ENCODE results near the gene RNASEH2A. TPM values are rescaled to one million over a fixed set of nuclear protein-coding genes. Genes with fewer than 3 reads are reported as not detected.
A peak's percentile ranks its signal among the peaks of the same experiment; 100 is the strongest.
"Not testable (repeated sequence)": the region's sequence is repeated elsewhere in the genome, so short reads cannot be mapped to it uniquely, and the experiment has no call there.

RNASEH2A gene
- total RNA-seq, 1 donor, result 22.9 TPM

- peak overlapping the region; percentile 77 for H3K4me3 ChIP-seq (ENCODE audit: low read depth, low read length)
- TF ChIP-seq CTCF (IDR thresholded peaks at IDR 0.05; ENCODE audit: insufficient read depth, low read depth, low read length), result no peak
- peak; percentile 95 for DNase-seq (ENCODE audit: low read depth)
These were observed 12.8 kb upstream of the RNASEH2A start for GRCh38 chr19:12793290-12794195.

DNA sequence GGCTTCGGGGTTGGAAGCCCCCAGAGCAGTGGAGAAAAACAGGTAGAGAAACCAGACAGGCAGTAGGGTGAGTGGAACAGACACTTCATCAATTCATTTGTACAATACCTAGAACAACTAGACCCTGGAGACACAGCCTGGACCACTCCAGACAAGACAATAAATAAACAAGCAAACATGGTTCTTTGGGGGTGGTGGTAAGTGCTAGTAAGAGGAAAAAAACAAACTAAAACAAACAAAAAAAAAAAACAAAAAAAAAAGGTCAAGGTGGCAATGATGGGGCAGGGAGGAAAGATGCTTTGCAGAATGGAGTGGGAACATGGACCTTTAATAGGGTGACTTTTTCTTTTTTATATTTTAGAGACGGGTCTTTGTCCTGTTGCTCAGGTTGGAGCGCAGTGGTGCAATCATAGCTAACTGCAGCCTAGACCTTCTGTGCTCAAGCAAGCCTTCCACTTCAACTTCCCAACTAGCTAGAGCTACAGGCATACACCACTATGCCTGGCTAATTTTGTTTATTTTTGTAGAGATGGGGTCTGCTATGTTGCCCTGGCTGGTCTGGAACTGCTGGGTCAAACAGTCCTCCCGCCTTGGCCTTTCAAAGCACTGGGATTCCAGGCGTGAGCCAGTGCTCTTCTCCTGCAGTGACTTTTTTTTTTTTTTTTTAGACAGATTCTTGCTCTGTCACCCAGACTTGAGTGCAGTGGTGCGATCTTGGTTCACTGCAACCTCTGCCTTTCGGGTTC lies 12.0 kb upstream of the RNASEH2A start:
- H3K4me3 ChIP-seq (ENCODE audit: low read depth, low read length), result peak overlapping the region; percentile 77
- DNase-seq (ENCODE audit: low read depth), result peak; percentile 76
- no peak for TF ChIP-seq CTCF (IDR thresholded peaks at IDR 0.05; ENCODE audit: insufficient read depth, low read depth, low read length)

DNA sequence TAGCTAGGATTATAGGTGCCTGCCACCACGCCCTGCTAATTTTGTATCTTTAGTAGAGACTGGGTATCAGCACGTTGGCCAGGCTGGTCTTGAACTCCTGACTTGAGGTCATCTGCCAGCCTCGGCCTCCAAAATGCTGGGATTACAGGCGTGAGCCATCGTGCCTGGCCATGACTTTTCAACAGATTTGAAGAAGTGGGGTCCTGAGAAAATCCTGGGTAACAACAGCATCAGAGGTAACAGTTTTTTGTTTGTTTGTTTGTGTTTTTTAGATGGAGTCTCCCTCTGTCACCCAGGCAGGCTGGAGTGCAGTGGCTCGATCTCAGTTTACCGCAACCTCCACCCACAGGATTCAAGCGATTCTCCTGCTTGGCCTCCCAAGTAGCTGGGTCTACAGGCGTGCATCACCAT lies 11.4 kb upstream of the RNASEH2A start:
- TF ChIP-seq CTCF (IDR thresholded peaks at IDR 0.05; ENCODE audit: insufficient read depth, low read depth, low read length), result no peak
- no peak overlapping the region for H3K4me3 ChIP-seq (ENCODE audit: low read depth, low read length)
- DNase-seq (ENCODE audit: low read depth), result no peak

GRCh38 chr19:12796146-12797071 lies 10.0 kb upstream of the RNASEH2A start:
- no peak overlapping the region for H3K4me3 ChIP-seq (ENCODE audit: low read depth, low read length)
- TF ChIP-seq CTCF (IDR thresholded peaks at IDR 0.05; ENCODE audit: insufficient read depth, low read depth, low read length), result peak; percentile 96
- peak; percentile 84 for DNase-seq (ENCODE audit: low read depth)

- TF ChIP-seq CTCF (IDR thresholded peaks at IDR 0.05; ENCODE audit: insufficient read depth, low read depth, low read length), result no peak
- H3K4me3 ChIP-seq (ENCODE audit: low read depth, low read length), result no peak overlapping the region
- DNase-seq (ENCODE audit: low read depth), result no peak
These were observed 9.2 kb upstream of the RNASEH2A start for GRCh38 chr19:12797141-12797587.

DNA sequence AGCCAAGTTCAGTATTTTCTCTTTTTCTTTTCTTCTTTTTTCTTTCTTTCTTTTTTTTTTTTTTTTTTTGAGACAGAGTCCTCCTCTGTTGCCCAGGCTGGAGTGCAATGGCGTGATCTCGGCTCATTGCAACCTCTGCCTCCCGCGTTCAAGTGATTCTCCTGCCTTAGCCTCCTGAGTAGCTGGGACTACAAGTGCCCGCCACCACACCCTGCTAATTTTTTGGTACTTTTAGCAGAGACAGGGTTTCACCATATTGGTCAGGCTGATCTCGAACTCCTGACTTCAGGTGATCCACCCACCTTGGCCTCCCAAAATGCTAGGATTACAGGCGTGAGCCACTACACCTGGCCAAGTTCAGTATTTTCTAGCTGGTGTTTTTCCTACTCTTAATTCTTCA lies 8.8 kb upstream of the RNASEH2A start:
- DNase-seq (ENCODE audit: low read depth); H3K4me3 ChIP-seq (ENCODE audit: low read depth, low read length): not testable (repeated sequence)
